K562 (cell line): ENCODE measurements around the gene TM4SF5. TPM values are rescaled to one million over a fixed set of nuclear protein-coding genes. Genes with fewer than 3 reads are reported as not detected.

Experiments
- ATAC-seq: fragments of 200-7000 bp; cut with Tn5 transposase; 3 replicates; pipeline ENCODE4 v1.9.1; 2020; ENCODE audit warnings: moderate library complexity
- BruUV-seq: library from RNA; stranded (reverse); fragments of 400-500 nt; replicated peaks from 2 replicates; lab custom pipeline; 2021; lab: Mats Ljungman, UMichigan
- CTCF ChIA-PET: fragments of 300-600 bp; formaldehyde crosslinking; extraction: SDS; loops from one replicate; lab custom pipeline; 2021; ENCODE audit warnings: low intra/inter-chr PET ratio; lab: Yijun Ruan, JAX
- POLR2A ChIA-PET: fragments of 300-600, 350-650 bp; sonication (Branson Sonifier 250); formaldehyde crosslinking; extraction: SDS; loops from one replicate; lab custom pipeline; 2021; ENCODE audit warnings: antibody characterized with exemption, inconsistent platforms; lab: Yijun Ruan, JAX
- DNase-seq, 4 experiments: peaks; one replicate each; pipeline versions ENCODE4 v3.0.0 to v3.0.0-alpha.2; 2011 to 2018; ENCODE audit warnings: low spot score in 3 of 4, mixed read lengths in 3 of 4; ENCODE audit errors: extremely low read depth in 1 of 4
- FAIRE-seq: peaks from 2 replicates; lab custom pipeline; 2011; peaks lifted over from hg19 to GRCh38; lab: Jason Lieb, UNC
- H2AFZ ChIP-seq: 2 replicates; pipeline ENCODE4 v1.6.0; 2011; ENCODE audit warnings: low read depth, low read length, control low read depth, inconsistent platforms
- H3K27ac ChIP-seq: fragments of 200-600 bp; 3 replicates; pipeline ENCODE4 v1.8.0; 2011; ENCODE audit warnings: low read depth, mild to moderate bottlenecking, control low read depth, inconsistent platforms, low read length, moderate library complexity, mixed read lengths; ENCODE audit errors: extremely low read depth
- H3K27me3 ChIP-seq, 2 experiments: fragments of 300-600 bp in 1 of 2; 2 replicates in 1 of 2; 3 replicates in 1 of 2; pipeline versions ENCODE4 v1.6.0 to v1.8.0; 2011; ENCODE audit warnings: inconsistent platforms in 2 of 2, low read length in 2 of 2, mild to moderate bottlenecking in 1 of 2, mixed read lengths in 1 of 2, moderate library complexity in 1 of 2; ENCODE audit not compliant: control insufficient read depth in 2 of 2, insufficient read depth in 2 of 2
- H3K36me3 ChIP-seq: fragments of 300-600 bp; 3 replicates; pipeline ENCODE4 v1.8.0; 2011; ENCODE audit warnings: mild to moderate bottlenecking, low read length, inconsistent platforms; ENCODE audit not compliant: control insufficient read depth, insufficient read depth
- H3K4me1 ChIP-seq, 2 experiments: fragments of 200-600 bp in 1 of 2; replicated peaks in 1 of 2; 2 replicates in 1 of 2; 3 replicates in 1 of 2; pipeline versions ENCODE4 v1.5.1 to v1.8.0; 2011; ENCODE audit warnings: inconsistent platforms in 2 of 2, low read length in 2 of 2, mild to moderate bottlenecking in 1 of 2, mixed read lengths in 1 of 2, moderate library complexity in 1 of 2; ENCODE audit not compliant: control insufficient read depth in 2 of 2, insufficient read depth in 2 of 2
- H3K4me2 ChIP-seq: 2 replicates; pipeline ENCODE4 v1.6.1; 2011; ENCODE audit warnings: low read length, control low read depth, inconsistent platforms, mixed read lengths; ENCODE audit not compliant: insufficient read depth
- H3K4me3 ChIP-seq: fragments of 200-600 bp; sonication (generic), shearing (Covaris generic); 2 replicates; pipeline ENCODE4 v1.5.1; 2016; ENCODE audit warnings: control low read depth, inconsistent platforms
- H3K79me2 ChIP-seq: fragments of 200-600 bp; 3 replicates; pipeline ENCODE4 v1.8.0; 2011; ENCODE audit warnings: low read length, inconsistent platforms; ENCODE audit not compliant: control insufficient read depth, insufficient read depth
- H3K9ac ChIP-seq, 2 experiments: 2 replicates each; pipeline versions ENCODE4 v1.6.0 to v1.6.1; 2011; ENCODE audit warnings: low read depth in 2 of 2, low read length in 2 of 2, control low read depth in 1 of 2, inconsistent platforms in 1 of 2, mild to moderate bottlenecking in 1 of 2, mixed read lengths in 1 of 2; ENCODE audit not compliant: insufficient read depth in 1 of 2
- H3K9me1 ChIP-seq: one replicate; pipeline ENCODE4 v1.6.0; 2011; ENCODE audit warnings: inconsistent platforms, mild to moderate bottlenecking, low read length, moderate library complexity; ENCODE audit not compliant: control insufficient read depth, insufficient read depth
- H3K9me3 ChIP-seq: replicated peaks from 2 replicates; pipeline ENCODE4 v1.5.1; 2011; ENCODE audit warnings: low read depth, low read length, inconsistent platforms; ENCODE audit not compliant: control insufficient read depth, insufficient read depth
- H4K20me1 ChIP-seq: replicated peaks from 2 replicates; pipeline ENCODE4 v1.6.1; 2011; ENCODE audit warnings: low read length, inconsistent platforms, mixed read lengths; ENCODE audit not compliant: control insufficient read depth, insufficient read depth
- CCNT2 ChIP-seq: IDR thresholded peaks from 2 replicates; pipeline ENCODE4 v1.6.1; 2011; ENCODE audit warnings: borderline replicate concordance, low read depth, mild to moderate bottlenecking, moderate library complexity, mixed read lengths, low read length; ENCODE audit not compliant: insufficient read length; ENCODE audit errors: extremely low read depth
- CREB1 ChIP-seq, 2 experiments: sonication (generic) in 1 of 2; formaldehyde crosslinking in 1 of 2; IDR thresholded peaks; 2 replicates each; pipeline versions ENCODE4 v1.6.1 to v1.8.0; 2012 to 2022; ENCODE audit warnings: inconsistent platforms in 1 of 2, mild to moderate bottlenecking in 1 of 2, missing genetic modification reagents in 1 of 2, moderate library complexity in 1 of 2
- IFI16 ChIP-seq: fragments of 250-450 bp; sonication (Bioruptor Pico); IDR thresholded peaks from 2 replicates; pipeline ENCODE4 v2.1.2; 2022; ENCODE audit warnings: mild to moderate bottlenecking, inconsistent platforms
- NFRKB ChIP-seq: fragments of 450-650 bp; IDR thresholded peaks from 2 replicates; pipeline ENCODE4 v1.6.1; 2016; ENCODE audit warnings: low read depth
- PRMT5 ChIP-seq: sonication (generic); formaldehyde crosslinking; IDR thresholded peaks from 2 replicates; pipeline ENCODE4 v1.5.0; 2020; ENCODE audit warnings: missing genetic modification reagents
- RBM22 ChIP-seq: fragments of 200-400 bp; formaldehyde crosslinking; IDR thresholded peaks from 2 replicates; pipeline ENCODE4 v1.6.1; 2018; ENCODE audit warnings: low read length, low read depth; ENCODE audit not compliant: poor library complexity, severe bottlenecking
- TAL1 ChIP-seq: fragments of 450-650 bp; IDR thresholded peaks from 2 replicates; pipeline ENCODE4 v1.6.1; 2016; ENCODE audit warnings: mild to moderate bottlenecking
- TBP ChIP-seq: optimal IDR thresholded peaks from 2 replicates; pipeline ENCODE3; 2011; ENCODE audit warnings: low read depth, low read length, improper control_type of control experiment
- TEAD2 ChIP-seq: fragments of 450-650 bp; IDR thresholded peaks from 2 replicates; pipeline ENCODE4 v1.6.1; 2016; ENCODE audit warnings: missing genetic modification characterization, control low read depth, missing compliant biosample characterization
- ZFP30 ChIP-seq: fragments of 250-450 bp; sonication (Bioruptor Pico); IDR thresholded peaks from 2 replicates; pipeline ENCODE4 v1.8.0; 2022; ENCODE audit warnings: moderate library complexity, mild to moderate bottlenecking, inconsistent platforms, borderline replicate concordance
- ZNF146 ChIP-seq: IDR thresholded peaks from one replicate; pipeline ENCODE4 v1.6.1; 2018; ENCODE audit warnings: missing compliant biosample characterization; ENCODE audit not compliant: unreplicated experiment
- ZNF263 ChIP-seq: sonication (generic); formaldehyde crosslinking; IDR thresholded peaks from 2 replicates; pipeline ENCODE4 v1.8.0; 2022; ENCODE audit warnings: mild to moderate bottlenecking, missing genetic modification reagents, borderline replicate concordance
- ZNF445 ChIP-seq: fragments of 250-450 bp; sonication (Bioruptor Pico); IDR thresholded peaks from 2 replicates; pipeline ENCODE4 v1.4.0; 2020; ENCODE audit warnings: low read depth, mild to moderate bottlenecking, moderate library complexity
- ZZZ3 ChIP-seq: fragments of 450-650 bp; IDR thresholded peaks from 2 replicates; pipeline ENCODE4 v1.6.1; 2016; ENCODE audit warnings: antibody characterized with exemption, mild to moderate bottlenecking, moderate library complexity
- WGBS: fragments of 100-300 bp; shearing (Covaris generic); methylation state at CpG from one replicate; pipeline ENCODE4 v1.1.6; 2016; ENCODE audit warnings: low coverage, mixed read lengths; ENCODE audit not compliant: insufficient coverage; ENCODE audit errors: missing lambda C conversion rate; 5-methylcytosine and 5-hydroxymethylcytosine counted together
- in situ Hi-C: fragments of 300-500 bp; cut with MboI; formaldehyde crosslinking; loops from 4 replicates; pipeline ENCODE4 v1.15.0; 2018; ENCODE audit warnings: inconsistent platforms, mixed read lengths
- intact Hi-C: fragments of 100-400 bp; cut with micrococcal nuclease; formaldehyde crosslinking; loops from 2 replicates; pipeline ENCODE4 v1.14.2; 2022
- polyA plus RNA-seq, 8 experiments: library from polyadenylated mRNA; depleted of rRNA in 4 of 8; stranded (reverse) in 5 of 8; unstranded in 3 of 8; fragments of >200 nt; fragmentation: Nextera tagmentation in 2 of 8; fragmentation: Illumina TruSeq in 1 of 8; extraction: Ambion mirVana in 2 of 8; extraction: Trizol in 1 of 8; gene quantifications; 2 replicates each; pipeline versions ENCODE4 v1.2.1 to v1.2.3, GENCODE V29; 2011 to 2014; ENCODE audit warnings: inconsistent platforms in 1 of 8, missing spikeins in 1 of 8
- total RNA-seq, 7 experiments: library from RNA; depleted of rRNA in 6 of 7; stranded (reverse); fragments of >200 nt in 6 of 7; fragmentation: Illumina TruSeq in 2 of 7; extraction: Trizol in 2 of 7; gene quantifications; 2 replicates each; pipeline versions ENCODE4 v1.2.1 to v1.2.3, GENCODE V29; 2011 to 2021; ENCODE audit warnings: low replicate concordance in 1 of 7
- TF ChIP-seq, protein P1 (sequence below): fragments of 250-450 bp; sonication (Bioruptor Pico); IDR thresholded peaks from 2 replicates; pipeline ENCODE4 v1.5.0; 2020; ENCODE audit warnings: mild to moderate bottlenecking, borderline replicate concordance
- TF ChIP-seq, protein P2 (sequence below): conservative IDR thresholded peaks from 2 replicates; pipeline ENCODE4 v1.6.1; 2011; ENCODE audit warnings: low read depth, mild to moderate bottlenecking, low read length; ENCODE audit not compliant: control insufficient read depth
- TF ChIP-seq, protein P3 (sequence below): fragments of 250-450 bp; sonication (Bioruptor Pico); IDR thresholded peaks from 2 replicates; pipeline ENCODE4 v1.9.0; 2021; ENCODE audit warnings: mild to moderate bottlenecking
- TF ChIP-seq, protein P4 (sequence below): fragments of 450-650 bp; IDR thresholded peaks from 2 replicates; pipeline ENCODE4 v1.6.1; 2016

TM4SF5 gene
- total and polyA plus RNA-seq, 9 of the 15 experiments (the other 6 are each of a cell fraction or from before 2014, with no cell fraction given), result not detected

DNA sequence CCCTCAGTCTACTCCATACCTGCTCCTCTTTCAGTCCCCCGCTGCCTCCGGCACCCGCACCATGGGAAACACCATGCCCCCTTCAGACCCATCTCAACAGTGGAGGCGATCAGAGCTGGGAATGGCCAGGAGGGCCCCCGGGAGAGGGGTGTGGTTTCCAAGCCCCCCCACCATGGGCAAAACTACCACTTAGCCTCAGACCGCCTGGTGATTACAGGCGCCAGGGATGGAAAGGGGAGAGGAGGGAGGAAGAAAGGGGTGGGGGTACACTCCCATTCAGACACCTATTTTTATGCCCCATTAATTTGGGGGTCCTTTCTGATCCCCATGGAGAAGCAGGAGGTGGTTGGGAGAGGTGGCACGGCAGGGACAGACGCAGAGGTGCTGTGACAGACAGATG lies 30.5 kb downstream of the TM4SF5 start, which contains the start of gene C17orf114:
Gene C17orf114, minus strand, starts transcription at position 101 of the 400 bp plus-strand sequence.
- no peak within 1 kb of the TSS for H3K27ac ChIP-seq
- ChIA-PET POLR2A (no interaction called here), CTCF (no interaction called here)
- FAIRE-seq, result no peak
- no peak within 1 kb of the TSS for H2AFZ ChIP-seq
- H3K36me3 ChIP-seq, result peaks cover 18% of the 10 kb centered on the region; the same call in 2 of the 3 replicates
- no peaks in the 10 kb centered on the region for H3K27me3 ChIP-seq
- no peak within 1 kb of the TSS for H3K4me3 ChIP-seq
- H3K4me2 ChIP-seq, result no peak within 1 kb of the TSS
- no peak within 1 kb of the TSS for H3K9ac ChIP-seq
- no peaks in the 10 kb centered on the region for H3K9me1 ChIP-seq
- in situ Hi-C loops (loop anchor here (5.0 kb wide), 1 partner anchor 80 kb away; no protein-coding TSS in a partner anchor), intact Hi-C loops (no loop called here)
- 78% methylated on average over 5 of the region's 9 CpGs for WGBS
- no peaks in the 10 kb centered on the region for H4K20me1 ChIP-seq
- BruUV-seq, result no TSS peak
- ATAC-seq, result no peak
- peaks cover 3% of the 10 kb centered on the region for H3K79me2 ChIP-seq
- no peaks in the 10 kb centered on the region for H3K9me3 ChIP-seq
- no peak for DNase-seq
- H3K4me1 ChIP-seq, result peaks cover 3 to 9% of the 10 kb centered on the region in 2 experiments; a peak in 3 of 5 replicates
- TF ChIP-seq CREB1 (IDR thresholded peaks at IDR 0.05) (no peak), CREB1 (CRISPR knock-in tag; IDR thresholded peaks at IDR 0.05) (no peak), TAL1 (no peak), CCNT2 (no peak), NFRKB (no peak), PRMT5 (CRISPR knock-in tag) (no peak), ZFP30 (no peak), IFI16 (CRISPR knock-in tag) (no peak), TEAD2 (tag) (no peak), ZNF263 (no peak), ZNF445 (CRISPR knock-in tag) (no peak), TBP (no peak), ZNF146 (CRISPR knock-in tag) (no peak), ZZZ3 (no peak), RBM22 (no peak)
- TF ChIP-seq, protein P1, sequence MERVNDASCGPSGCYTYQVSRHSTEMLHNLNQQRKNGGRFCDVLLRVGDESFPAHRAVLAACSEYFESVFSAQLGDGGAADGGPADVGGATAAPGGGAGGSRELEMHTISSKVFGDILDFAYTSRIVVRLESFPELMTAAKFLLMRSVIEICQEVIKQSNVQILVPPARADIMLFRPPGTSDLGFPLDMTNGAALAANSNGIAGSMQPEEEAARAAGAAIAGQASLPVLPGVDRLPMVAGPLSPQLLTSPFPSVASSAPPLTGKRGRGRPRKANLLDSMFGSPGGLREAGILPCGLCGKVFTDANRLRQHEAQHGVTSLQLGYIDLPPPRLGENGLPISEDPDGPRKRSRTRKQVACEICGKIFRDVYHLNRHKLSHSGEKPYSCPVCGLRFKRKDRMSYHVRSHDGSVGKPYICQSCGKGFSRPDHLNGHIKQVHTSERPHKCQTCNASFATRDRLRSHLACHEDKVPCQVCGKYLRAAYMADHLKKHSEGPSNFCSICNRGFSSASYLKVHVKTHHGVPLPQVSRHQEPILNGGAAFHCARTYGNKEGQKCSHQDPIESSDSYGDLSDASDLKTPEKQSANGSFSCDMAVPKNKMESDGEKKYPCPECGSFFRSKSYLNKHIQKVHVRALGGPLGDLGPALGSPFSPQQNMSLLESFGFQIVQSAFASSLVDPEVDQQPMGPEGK (CRISPR knock-in tag), result no peak
- TF ChIP-seq, protein P2, sequence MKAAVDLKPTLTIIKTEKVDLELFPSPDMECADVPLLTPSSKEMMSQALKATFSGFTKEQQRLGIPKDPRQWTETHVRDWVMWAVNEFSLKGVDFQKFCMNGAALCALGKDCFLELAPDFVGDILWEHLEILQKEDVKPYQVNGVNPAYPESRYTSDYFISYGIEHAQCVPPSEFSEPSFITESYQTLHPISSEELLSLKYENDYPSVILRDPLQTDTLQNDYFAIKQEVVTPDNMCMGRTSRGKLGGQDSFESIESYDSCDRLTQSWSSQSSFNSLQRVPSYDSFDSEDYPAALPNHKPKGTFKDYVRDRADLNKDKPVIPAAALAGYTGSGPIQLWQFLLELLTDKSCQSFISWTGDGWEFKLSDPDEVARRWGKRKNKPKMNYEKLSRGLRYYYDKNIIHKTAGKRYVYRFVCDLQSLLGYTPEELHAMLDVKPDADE, result no peak
- TF ChIP-seq, protein P3, sequence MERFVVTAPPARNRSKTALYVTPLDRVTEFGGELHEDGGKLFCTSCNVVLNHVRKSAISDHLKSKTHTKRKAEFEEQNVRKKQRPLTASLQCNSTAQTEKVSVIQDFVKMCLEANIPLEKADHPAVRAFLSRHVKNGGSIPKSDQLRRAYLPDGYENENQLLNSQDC (CRISPR knock-in tag), result no peak
- TF ChIP-seq, protein P4, sequence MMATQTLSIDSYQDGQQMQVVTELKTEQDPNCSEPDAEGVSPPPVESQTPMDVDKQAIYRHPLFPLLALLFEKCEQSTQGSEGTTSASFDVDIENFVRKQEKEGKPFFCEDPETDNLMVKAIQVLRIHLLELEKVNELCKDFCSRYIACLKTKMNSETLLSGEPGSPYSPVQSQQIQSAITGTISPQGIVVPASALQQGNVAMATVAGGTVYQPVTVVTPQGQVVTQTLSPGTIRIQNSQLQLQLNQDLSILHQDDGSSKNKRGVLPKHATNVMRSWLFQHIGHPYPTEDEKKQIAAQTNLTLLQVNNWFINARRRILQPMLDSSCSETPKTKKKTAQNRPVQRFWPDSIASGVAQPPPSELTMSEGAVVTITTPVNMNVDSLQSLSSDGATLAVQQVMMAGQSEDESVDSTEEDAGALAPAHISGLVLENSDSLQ, result no peak
